ENCODE results near the gene EPHB3.

EPHB3 gene

GRCh38 chr3:184561061-184561912 is at the start of gene EPHB3:
Gene EPHB3 (plus strand): TSS chr3:184561785. CDS start chr3:184562236, 451 bp downstream.
- peak; percentile 93 for DNase-seq

- no peak for DNase-seq
Measured at GRCh38 chr3:184512621-184513020, 49.0 kb upstream of the EPHB3 start.

GRCh38 chr3:184513276-184514170 is 48.1 kb upstream of the EPHB3 start:
- DNase-seq = peak; percentile 85

- no peak for DNase-seq
Measured at GRCh38 chr3:184514171-184514490, 47.5 kb upstream of the EPHB3 start.

- no peak for DNase-seq
Measured at GRCh38 chr3:184523825-184524615, 37.6 kb upstream of the EPHB3 start.

GRCh38 chr3:184524981-184525336 is 36.6 kb upstream of the EPHB3 start:
- DNase-seq = no peak

GRCh38 chr3:184525337-184526087 is 36.1 kb upstream of the EPHB3 start:
- no peak for DNase-seq

- no peak for DNase-seq
Measured at GRCh38 chr3:184526088-184526433, 35.5 kb upstream of the EPHB3 start.

- no peak for DNase-seq
Measured at GRCh38 chr3:184531626-184532280, 29.8 kb upstream of the EPHB3 start.

GRCh38 chr3:184532940-184533732 is 28.4 kb upstream of the EPHB3 start:
- no peak for DNase-seq

GRCh38 chr3:184537885-184538665 is 23.5 kb upstream of the EPHB3 start:
- DNase-seq = no peak

- no peak for DNase-seq
Measured at GRCh38 chr3:184538666-184539431, 22.7 kb upstream of the EPHB3 start.

- DNase-seq = no peak
Measured at GRCh38 chr3:184539801-184540435, 21.7 kb upstream of the EPHB3 start.

- DNase-seq = peak; percentile 74
Measured at GRCh38 chr3:184540777-184541681, 20.6 kb upstream of the EPHB3 start.

- no peak for DNase-seq
Measured at GRCh38 chr3:184541886-184542562, 19.6 kb upstream of the EPHB3 start.

- no peak for DNase-seq
Measured at GRCh38 chr3:184542577-184542976, 19.0 kb upstream of the EPHB3 start.

GRCh38 chr3:184543256-184543655 is 18.3 kb upstream of the EPHB3 start:
- DNase-seq = no peak
